ENCODE measurements around the gene SREK1IP1.

Gene SREK1IP1

DNA sequence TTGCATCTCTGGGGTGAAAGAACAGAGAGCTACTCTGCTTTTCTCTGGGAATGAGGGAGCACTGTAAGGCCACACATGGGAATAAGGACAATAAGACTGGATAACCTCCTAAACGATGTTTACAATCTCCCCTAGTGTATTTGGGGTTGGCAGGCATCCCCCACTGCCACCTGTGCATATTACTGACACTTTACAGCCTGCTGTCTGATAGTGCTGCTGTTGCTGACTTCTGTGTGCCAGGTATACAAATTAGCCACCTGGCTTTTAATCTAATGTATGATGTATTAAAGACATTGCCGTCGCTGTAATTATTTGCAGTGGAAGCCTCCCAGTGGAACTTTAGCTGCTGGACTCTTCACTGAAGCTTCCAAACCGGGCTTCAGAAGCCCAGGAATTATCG, 82.6 kb downstream of the SREK1IP1 start:
- Histone ChIP-seq H3K9me3 (ENCODE audit: insufficient read depth, low read length) (no peaks in the 10 kb centered on the region), H3K9ac (ENCODE audit: insufficient read length, low read depth) (no peak overlapping the region), H3K4me1 (ENCODE audit: insufficient read depth, insufficient read length) (no peaks in the 10 kb centered on the region), H3K27me3 (ENCODE audit: insufficient read depth, insufficient read length) (peaks cover 15% of the 10 kb centered on the region), H3K4me3 (ENCODE audit: insufficient read length, low read depth) (no peak overlapping the region), H3K36me3 (ENCODE audit: insufficient read depth, insufficient read length, low read length) (no peaks in the 10 kb centered on the region)
- TF ChIP-seq YY1 (IDR thresholded peaks at IDR 0.05; ENCODE audit: insufficient read depth, insufficient read length) (no peak), ZNF274 (IDR thresholded peaks at IDR 0.05; ENCODE audit: low read depth, low read length) (no peak), SUZ12 (IDR thresholded peaks at IDR 0.05; ENCODE audit: extremely low read depth, insufficient read depth, insufficient read length) (no peak)
- no peak for DNase-seq (ENCODE audit: low read depth, low spot score)

DNA sequence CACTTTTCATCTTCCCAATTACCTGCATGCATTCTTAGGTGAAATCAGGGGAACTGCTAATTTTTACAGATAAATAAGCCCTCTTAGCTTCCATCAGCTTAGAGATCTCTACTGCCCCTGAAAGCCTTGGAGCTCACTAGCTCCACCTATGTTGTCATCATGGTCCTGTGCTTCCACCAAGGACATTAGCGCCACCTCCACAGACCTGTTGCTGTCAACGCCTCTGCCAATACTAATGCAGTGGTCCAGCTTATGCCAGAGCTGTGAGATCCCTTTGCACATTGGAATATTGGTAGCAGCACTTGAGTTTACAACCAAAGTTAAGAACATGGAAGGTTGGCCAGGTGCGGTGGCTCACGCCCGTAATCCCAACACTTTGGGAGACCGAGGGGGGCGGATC, 85.9 kb downstream of the SREK1IP1 start:
- Histone ChIP-seq H3K36me3 (ENCODE audit: insufficient read depth, insufficient read length, low read length) (no peaks in the 10 kb centered on the region), H3K4me3 (ENCODE audit: insufficient read length, low read depth) (no peak overlapping the region), H3K9me3 (ENCODE audit: insufficient read depth, low read length) (no peaks in the 10 kb centered on the region), H3K4me1 (ENCODE audit: insufficient read depth, insufficient read length) (no peaks in the 10 kb centered on the region), H3K9ac (ENCODE audit: insufficient read length, low read depth) (no peak overlapping the region), H3K27me3 (ENCODE audit: insufficient read depth, insufficient read length) (no peaks in the 10 kb centered on the region)
- TF ChIP-seq SUZ12 (IDR thresholded peaks at IDR 0.05; ENCODE audit: extremely low read depth, insufficient read depth, insufficient read length) (no peak), YY1 (IDR thresholded peaks at IDR 0.05; ENCODE audit: insufficient read depth, insufficient read length) (no peak), ZNF274 (IDR thresholded peaks at IDR 0.05; ENCODE audit: low read depth, low read length) (no peak)
- DNase-seq (ENCODE audit: low read depth, low spot score): no peak

DNA sequence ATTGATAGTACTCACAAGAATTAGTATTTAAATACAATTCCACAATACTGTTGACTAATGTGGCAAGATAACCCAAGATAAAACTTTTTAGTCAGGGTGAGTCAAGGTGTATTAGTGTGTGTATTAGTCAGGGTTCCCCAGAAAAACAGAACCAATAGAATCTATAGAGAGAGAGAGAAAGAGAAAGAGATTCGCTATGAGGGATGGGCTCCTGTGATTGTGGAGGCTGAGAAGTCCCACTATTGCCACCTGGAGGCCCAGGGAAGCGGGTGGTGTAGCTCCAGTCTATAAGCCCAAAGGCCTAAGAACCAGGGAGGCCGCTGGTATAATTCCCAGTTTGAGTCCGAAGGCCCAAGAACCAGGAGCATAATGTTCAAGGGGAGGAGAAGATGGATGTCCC, 88.2 kb downstream of the SREK1IP1 start:
- no peak for TF ChIP-seq YY1 (IDR thresholded peaks at IDR 0.05; ENCODE audit: insufficient read depth, insufficient read length)
- no peak for DNase-seq (ENCODE audit: low read depth, low spot score)
- Histone ChIP-seq H3K4me1 (ENCODE audit: insufficient read depth, insufficient read length) (no peaks in the 10 kb centered on the region), H3K9ac (ENCODE audit: insufficient read length, low read depth) (no peak overlapping the region), H3K27me3 (ENCODE audit: insufficient read depth, insufficient read length) (no peaks in the 10 kb centered on the region), H3K4me3 (ENCODE audit: insufficient read length, low read depth) (no peak overlapping the region), H3K36me3 (ENCODE audit: insufficient read depth, insufficient read length, low read length) (no peaks in the 10 kb centered on the region), H3K9me3 (ENCODE audit: insufficient read depth, low read length) (no peaks in the 10 kb centered on the region)

DNA sequence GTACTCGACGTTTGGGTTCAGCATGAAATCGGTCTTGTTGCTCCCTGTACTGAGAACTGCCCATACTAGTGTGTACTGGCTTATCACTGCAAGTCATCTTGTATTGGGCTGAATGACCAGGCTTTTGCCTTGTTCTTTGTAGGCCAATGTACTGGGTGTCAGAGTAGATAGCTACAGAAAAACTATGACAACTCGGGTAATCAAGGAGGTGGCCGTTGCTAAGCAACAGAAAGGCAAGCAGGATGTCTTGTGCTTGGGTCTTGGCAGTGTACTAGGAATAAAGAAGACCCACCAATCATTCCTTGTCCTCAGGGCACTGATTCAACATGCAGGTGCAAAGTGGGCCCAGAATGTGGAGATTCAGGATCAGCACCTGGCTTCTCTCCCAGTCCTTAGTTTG, 90.1 kb downstream of the SREK1IP1 start:
- Histone ChIP-seq H3K9me3 (ENCODE audit: insufficient read depth, low read length) (no peaks in the 10 kb centered on the region), H3K9ac (ENCODE audit: insufficient read length, low read depth) (no peak overlapping the region), H3K4me1 (ENCODE audit: insufficient read depth, insufficient read length) (no peaks in the 10 kb centered on the region), H3K4me3 (ENCODE audit: insufficient read length, low read depth) (no peak overlapping the region), H3K27me3 (ENCODE audit: insufficient read depth, insufficient read length) (no peaks in the 10 kb centered on the region), H3K36me3 (ENCODE audit: insufficient read depth, insufficient read length, low read length) (no peaks in the 10 kb centered on the region)
- TF ChIP-seq ZNF274 (IDR thresholded peaks at IDR 0.05; ENCODE audit: low read depth, low read length): no peak
- TF ChIP-seq YY1 (IDR thresholded peaks at IDR 0.05; ENCODE audit: insufficient read depth, insufficient read length): no peak
- TF ChIP-seq SUZ12 (IDR thresholded peaks at IDR 0.05; ENCODE audit: extremely low read depth, insufficient read depth, insufficient read length): no peak
- DNase-seq (ENCODE audit: low read depth, low spot score): no peak

DNA sequence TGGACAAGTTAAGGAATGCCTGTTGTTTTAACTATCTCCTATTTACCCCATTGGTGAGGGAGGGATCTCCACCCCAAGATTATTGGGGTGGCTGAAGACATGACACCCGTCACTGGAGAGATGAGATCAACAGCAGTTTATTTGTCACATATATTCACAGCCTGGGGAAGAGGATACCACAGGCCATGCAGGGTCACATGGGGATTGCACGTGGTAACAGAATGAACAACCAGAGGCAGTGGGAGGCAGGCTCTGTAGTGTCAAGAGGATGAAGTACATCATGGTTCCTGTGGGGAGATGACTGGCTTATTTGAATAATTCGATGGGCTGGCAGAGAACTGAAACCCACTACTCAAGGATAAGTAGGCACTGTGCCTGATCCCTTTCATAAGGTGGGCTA, 96.8 kb downstream of the SREK1IP1 start:
- no peaks in the 10 kb centered on the region for H3K36me3 ChIP-seq (ENCODE audit: insufficient read depth, insufficient read length, low read length)
- DNase-seq (ENCODE audit: low read depth, low spot score): no peak
- H3K9ac ChIP-seq (ENCODE audit: insufficient read length, low read depth): no peak overlapping the region
- H3K27me3 ChIP-seq (ENCODE audit: insufficient read depth, insufficient read length): no peaks in the 10 kb centered on the region
- H3K4me1 ChIP-seq (ENCODE audit: insufficient read depth, insufficient read length): no peaks in the 10 kb centered on the region
- no peak overlapping the region for H3K4me3 ChIP-seq (ENCODE audit: insufficient read length, low read depth)
- H3K9me3 ChIP-seq (ENCODE audit: insufficient read depth, low read length): no peaks in the 10 kb centered on the region
- TF ChIP-seq SUZ12 (IDR thresholded peaks at IDR 0.05; ENCODE audit: extremely low read depth, insufficient read depth, insufficient read length): no peak
- TF ChIP-seq YY1 (IDR thresholded peaks at IDR 0.05; ENCODE audit: insufficient read depth, insufficient read length): no peak
- TF ChIP-seq ZNF274 (IDR thresholded peaks at IDR 0.05; ENCODE audit: low read depth, low read length): no peak

DNA sequence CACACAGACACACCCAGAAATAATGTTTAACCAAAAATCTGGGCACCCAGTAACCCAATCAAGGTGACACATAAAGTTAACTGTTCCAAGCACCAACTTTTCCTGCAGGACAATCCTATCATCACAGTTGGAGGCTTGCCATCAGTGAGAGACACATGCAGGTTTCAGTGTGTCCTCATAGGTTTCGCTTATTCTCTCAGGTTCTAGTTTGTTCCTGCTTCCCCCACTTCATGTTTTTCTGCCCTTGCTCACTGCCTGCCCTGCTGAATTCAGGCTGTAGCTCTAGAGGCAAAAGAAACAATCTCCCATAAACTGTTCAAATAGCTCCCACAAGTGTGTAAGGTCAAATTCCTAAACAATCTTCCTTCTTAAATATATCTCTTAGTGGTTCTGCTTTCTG, 98.2 kb downstream of the SREK1IP1 start:
- no peak overlapping the region for H3K9ac ChIP-seq (ENCODE audit: insufficient read length, low read depth)
- DNase-seq (ENCODE audit: low read depth, low spot score): no peak
- H3K4me3 ChIP-seq (ENCODE audit: insufficient read length, low read depth): no peak overlapping the region
- no peaks in the 10 kb centered on the region for H3K9me3 ChIP-seq (ENCODE audit: insufficient read depth, low read length)
- H3K27me3 ChIP-seq (ENCODE audit: insufficient read depth, insufficient read length): no peaks in the 10 kb centered on the region
- H3K4me1 ChIP-seq (ENCODE audit: insufficient read depth, insufficient read length): no peaks in the 10 kb centered on the region
- H3K36me3 ChIP-seq (ENCODE audit: insufficient read depth, insufficient read length, low read length): no peaks in the 10 kb centered on the region
- TF ChIP-seq SUZ12 (IDR thresholded peaks at IDR 0.05; ENCODE audit: extremely low read depth, insufficient read depth, insufficient read length) (no peak), YY1 (IDR thresholded peaks at IDR 0.05; ENCODE audit: insufficient read depth, insufficient read length) (no peak), ZNF274 (IDR thresholded peaks at IDR 0.05; ENCODE audit: low read depth, low read length) (no peak)
